ENCODE measurements around the gene HDGFL2.

Gene HDGFL2

DNA sequence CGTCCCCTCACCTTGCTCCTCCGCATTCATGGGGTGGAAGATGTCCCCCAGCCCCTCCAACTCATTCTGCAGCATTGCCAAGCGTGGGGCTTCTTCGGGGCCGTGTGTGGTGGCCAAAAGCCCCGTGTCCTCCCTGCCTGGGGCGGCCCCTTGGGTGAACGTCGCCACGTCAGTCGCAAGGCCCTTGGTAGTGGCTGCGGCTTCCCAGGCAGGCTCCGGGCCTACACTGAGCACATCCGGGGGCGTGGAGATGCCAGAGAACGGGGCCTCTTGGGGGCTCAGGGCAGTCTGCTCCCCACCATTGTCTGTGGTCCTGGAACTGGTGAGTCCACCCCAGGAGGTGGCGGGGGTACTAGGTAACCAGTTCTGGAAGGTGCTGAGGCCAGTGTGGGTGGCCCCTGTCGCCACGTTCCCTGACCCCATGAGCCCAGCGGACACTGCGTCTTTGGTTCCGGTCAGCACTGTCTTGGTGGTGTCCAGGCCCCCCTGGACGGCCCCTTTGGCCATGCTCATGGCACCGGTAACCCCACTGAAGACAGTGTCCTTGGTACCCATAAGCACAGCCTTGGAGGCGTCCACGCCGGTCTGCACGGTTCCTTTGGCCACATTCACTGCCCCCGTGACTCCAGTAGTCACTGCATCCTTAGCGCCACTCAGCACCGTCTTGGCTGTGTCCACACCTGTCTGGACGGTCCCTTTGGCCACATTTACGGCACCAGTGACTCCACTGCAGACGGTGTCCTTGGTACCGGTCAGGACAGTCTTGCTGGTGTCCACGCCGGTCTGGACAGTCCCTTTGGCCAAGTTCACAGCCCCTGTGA lies 38.5 kb downstream of the HDGFL2 start:
- TF ChIP-seq POU2F2 (IDR thresholded peaks at IDR 0.05; ENCODE audit: low read depth, low read length) (no peak), TAF1 (IDR thresholded peaks at IDR 0.05; ENCODE audit: low read depth, low read length) (no peak), POLR2A (IDR thresholded peaks at IDR 0.05; ENCODE audit: low read depth, low read length) (no peak), PAX5 (IDR thresholded peaks at IDR 0.05; ENCODE audit: insufficient read depth, low read length, severe bottlenecking) (no peak), POLR2AphosphoS5 (IDR thresholded peaks at IDR 0.05; ENCODE audit: low read depth, low read length) (no peak), SPI1 (IDR thresholded peaks at IDR 0.05; ENCODE audit: low read depth, low read length) (no peak)
- FAIRE-seq (no peak), DNase-seq (ENCODE audit: insufficient read length, low spot score) (no peak)

DNA sequence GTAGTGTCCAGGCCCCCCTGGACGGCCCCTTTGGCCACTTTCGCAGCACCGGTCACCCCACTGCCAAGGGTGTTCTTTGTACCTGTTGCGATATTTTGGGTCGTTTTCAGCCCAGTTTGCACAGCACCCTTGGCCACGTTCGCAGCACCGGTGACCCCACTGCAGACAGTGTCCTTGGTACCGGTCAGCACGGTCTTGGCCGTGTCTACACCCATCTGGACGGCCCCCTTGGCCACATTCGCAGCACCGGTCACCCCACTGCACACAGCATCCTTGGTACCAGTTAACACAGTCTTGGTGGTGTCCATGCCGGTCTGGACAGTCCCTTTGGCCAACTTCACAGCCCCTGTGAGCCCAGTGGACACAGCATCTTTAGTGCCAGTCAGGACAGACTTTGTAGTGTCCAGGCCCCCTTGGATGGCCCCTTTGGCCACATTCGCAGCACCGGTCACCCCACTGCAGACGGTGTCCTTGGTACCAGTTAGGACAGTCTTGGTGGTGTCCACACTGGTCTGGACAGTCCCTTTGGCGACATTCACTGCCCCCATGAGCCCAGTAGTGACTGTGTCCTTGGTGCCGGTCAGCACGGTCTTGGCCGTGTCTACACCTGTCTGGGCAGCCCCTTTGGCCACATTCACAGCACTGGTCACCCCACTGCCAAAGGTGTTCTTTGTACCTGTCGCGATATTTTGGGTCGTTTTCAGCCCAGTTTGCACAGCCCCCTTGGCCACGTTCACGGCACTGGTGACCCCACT lies 39.4 kb downstream of the HDGFL2 start:
- DNase-seq (ENCODE audit: insufficient read length, low spot score) (no peak), FAIRE-seq (no peak)
- TF ChIP-seq POLR2AphosphoS5 (IDR thresholded peaks at IDR 0.05; ENCODE audit: low read depth, low read length) (no peak), PAX5 (IDR thresholded peaks at IDR 0.05; ENCODE audit: insufficient read depth, low read length, severe bottlenecking) (no peak), POU2F2 (IDR thresholded peaks at IDR 0.05; ENCODE audit: low read depth, low read length) (no peak), POLR2A (IDR thresholded peaks at IDR 0.05; ENCODE audit: low read depth, low read length) (no peak), TAF1 (IDR thresholded peaks at IDR 0.05; ENCODE audit: low read depth, low read length) (no peak), SPI1 (IDR thresholded peaks at IDR 0.05; ENCODE audit: low read depth, low read length) (no peak)

DNA sequence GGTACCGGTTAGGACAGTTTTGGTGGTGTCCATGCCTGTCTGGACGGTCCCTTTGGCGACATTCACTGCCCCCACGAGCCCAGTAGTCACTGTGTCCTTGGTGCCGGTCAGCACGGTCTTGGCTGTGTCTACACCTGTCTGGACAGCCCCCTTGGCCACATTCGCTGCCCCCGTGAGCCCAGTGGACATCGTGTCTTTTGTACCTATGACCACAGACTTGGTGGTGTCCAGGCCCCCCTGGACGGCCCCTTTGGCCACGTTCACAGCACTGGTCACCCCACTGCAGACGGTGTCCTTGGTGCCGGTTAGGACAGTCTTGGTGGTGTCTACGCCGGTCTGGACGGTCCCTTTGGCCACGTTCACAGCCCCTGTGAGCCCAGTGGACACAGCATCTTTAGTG lies 40.0 kb downstream of the HDGFL2 start:
- FAIRE-seq (no peak), DNase-seq (ENCODE audit: insufficient read length, low spot score) (no peak)
- no peak for TF ChIP-seq POU2F2 (IDR thresholded peaks at IDR 0.05; ENCODE audit: low read depth, low read length)
- no peak for TF ChIP-seq PAX5 (IDR thresholded peaks at IDR 0.05; ENCODE audit: insufficient read depth, low read length, severe bottlenecking)
- no peak for TF ChIP-seq TAF1 (IDR thresholded peaks at IDR 0.05; ENCODE audit: low read depth, low read length)
- TF ChIP-seq POLR2AphosphoS5 (IDR thresholded peaks at IDR 0.05; ENCODE audit: low read depth, low read length), result no peak
- no peak for TF ChIP-seq POLR2A (IDR thresholded peaks at IDR 0.05; ENCODE audit: low read depth, low read length)
- no peak for TF ChIP-seq SPI1 (IDR thresholded peaks at IDR 0.05; ENCODE audit: low read depth, low read length)

DNA sequence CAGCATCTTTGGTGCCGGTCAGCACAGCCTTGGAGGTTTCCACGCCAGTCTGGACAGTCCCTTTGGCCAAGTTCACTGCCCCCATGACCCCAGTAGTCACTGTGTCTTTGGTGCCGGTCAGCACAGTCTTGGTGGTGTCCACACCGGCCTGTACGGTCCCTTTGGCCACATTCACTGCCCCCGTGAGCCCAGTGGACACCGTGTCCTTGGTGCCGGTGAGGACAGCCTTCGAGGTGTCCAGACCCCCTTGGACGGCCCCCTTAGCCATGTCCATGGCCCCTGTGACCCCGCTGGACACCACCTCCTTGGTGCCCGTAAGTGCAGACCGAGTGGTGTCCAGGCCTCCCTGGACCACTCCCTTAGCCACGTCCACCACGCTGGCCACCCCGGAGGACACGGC lies 41.2 kb downstream of the HDGFL2 start:
- no peak for TF ChIP-seq SPI1 (IDR thresholded peaks at IDR 0.05; ENCODE audit: low read depth, low read length)
- TF ChIP-seq PAX5 (IDR thresholded peaks at IDR 0.05; ENCODE audit: insufficient read depth, low read length, severe bottlenecking), result no peak
- TF ChIP-seq POLR2A (IDR thresholded peaks at IDR 0.05; ENCODE audit: low read depth, low read length), result no peak
- TF ChIP-seq POLR2AphosphoS5 (IDR thresholded peaks at IDR 0.05; ENCODE audit: low read depth, low read length), result no peak
- no peak for TF ChIP-seq TAF1 (IDR thresholded peaks at IDR 0.05; ENCODE audit: low read depth, low read length)
- FAIRE-seq (no peak), DNase-seq (ENCODE audit: insufficient read length, low spot score) (no peak)

DNA sequence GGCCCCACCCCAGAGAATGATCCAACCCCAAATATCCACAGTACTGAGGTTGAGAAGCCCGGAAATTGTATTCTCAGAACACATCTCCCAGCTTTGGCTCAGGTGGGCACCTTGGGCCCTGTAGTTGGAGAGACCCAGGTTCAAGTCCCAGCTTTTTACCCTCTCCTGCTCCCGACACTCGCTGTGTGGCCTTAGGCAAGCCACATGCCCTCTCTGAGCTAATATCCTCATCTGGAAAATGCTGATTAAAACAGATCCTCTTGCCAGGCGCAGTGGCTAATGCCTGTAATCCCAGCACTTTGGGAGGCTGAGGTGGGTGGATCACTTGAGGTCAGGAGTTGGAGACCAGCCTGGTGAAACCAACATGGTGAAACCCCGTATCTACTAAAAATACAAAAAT lies 43.6 kb downstream of the HDGFL2 start:
- no peak for DNase-seq (ENCODE audit: insufficient read length, low spot score)
- no peak for TF ChIP-seq POLR2AphosphoS5 (IDR thresholded peaks at IDR 0.05; ENCODE audit: low read depth, low read length)
- FAIRE-seq, result no peak

DNA sequence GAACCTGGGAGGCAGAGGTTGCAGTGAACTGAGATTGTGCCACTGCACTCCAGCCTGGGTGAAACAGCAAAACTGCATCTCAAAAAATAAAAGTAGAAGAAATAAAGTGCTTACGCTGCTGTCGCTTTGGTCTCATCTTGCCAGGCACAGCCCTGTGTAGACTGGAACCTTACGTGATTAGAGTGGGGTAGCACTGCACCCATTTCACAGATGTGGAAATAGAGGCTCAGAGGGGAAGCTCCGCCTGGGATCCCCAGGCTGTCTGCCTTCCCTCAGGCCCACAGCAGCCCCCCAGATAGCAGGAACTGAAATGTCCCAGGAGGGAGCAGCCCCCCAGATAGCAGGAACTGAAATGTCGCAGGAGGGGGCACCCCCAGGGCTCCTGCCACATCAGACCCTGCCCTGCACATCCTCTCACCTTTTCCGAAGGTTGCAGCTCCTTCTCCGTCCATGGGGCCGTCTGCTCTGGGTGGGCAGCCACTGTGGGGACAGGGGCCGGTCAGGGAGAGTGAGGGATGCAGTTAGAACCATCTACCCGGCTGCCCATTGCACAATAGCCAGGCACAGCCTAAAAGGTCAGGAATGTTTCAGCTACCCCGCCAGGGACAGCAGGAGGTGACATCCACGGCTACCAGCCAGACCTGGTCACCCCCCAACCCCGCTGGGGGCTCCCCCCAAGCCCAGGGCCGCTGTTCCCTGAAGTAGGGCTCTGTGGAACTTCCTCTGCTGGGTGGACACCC lies 44.3 kb downstream of the HDGFL2 start:
- no peak for TF ChIP-seq PAX5 (IDR thresholded peaks at IDR 0.05; ENCODE audit: insufficient read depth, low read length, severe bottlenecking)
- TF ChIP-seq TAF1 (IDR thresholded peaks at IDR 0.05; ENCODE audit: low read depth, low read length), result no peak
- no peak for TF ChIP-seq POLR2A (IDR thresholded peaks at IDR 0.05; ENCODE audit: low read depth, low read length)
- no peak for TF ChIP-seq POU2F2 (IDR thresholded peaks at IDR 0.05; ENCODE audit: low read depth, low read length)
- TF ChIP-seq SPI1 (IDR thresholded peaks at IDR 0.05; ENCODE audit: low read depth, low read length), result no peak
- TF ChIP-seq POLR2AphosphoS5 (IDR thresholded peaks at IDR 0.05; ENCODE audit: low read depth, low read length), result no peak
- DNase-seq (ENCODE audit: insufficient read length, low spot score) (no peak), FAIRE-seq (no peak)

DNA sequence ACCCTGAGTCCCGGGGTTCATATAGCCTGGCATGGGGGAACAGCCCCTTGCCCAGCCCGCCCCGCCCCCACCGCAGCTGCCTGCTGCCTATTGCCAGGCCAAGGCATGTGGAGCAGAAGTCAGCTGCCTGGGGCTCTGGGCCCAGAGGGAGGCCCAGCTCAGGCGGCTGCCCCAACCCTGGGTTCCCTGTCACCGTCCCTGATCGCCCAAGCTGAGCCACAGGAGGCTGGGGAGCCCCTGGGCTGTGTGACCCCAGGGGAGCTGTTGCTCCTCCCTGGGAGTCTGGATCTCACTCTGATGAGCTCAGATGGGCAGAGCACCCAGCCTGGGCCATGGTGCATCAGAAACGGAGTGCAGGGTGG lies 44.8 kb downstream of the HDGFL2 start:
- TF ChIP-seq POLR2AphosphoS5 (IDR thresholded peaks at IDR 0.05; ENCODE audit: low read depth, low read length) (no peak), POLR2A (IDR thresholded peaks at IDR 0.05; ENCODE audit: low read depth, low read length) (no peak), POU2F2 (IDR thresholded peaks at IDR 0.05; ENCODE audit: low read depth, low read length) (no peak), SPI1 (IDR thresholded peaks at IDR 0.05; ENCODE audit: low read depth, low read length) (no peak), PAX5 (IDR thresholded peaks at IDR 0.05; ENCODE audit: insufficient read depth, low read length, severe bottlenecking) (no peak)

DNA sequence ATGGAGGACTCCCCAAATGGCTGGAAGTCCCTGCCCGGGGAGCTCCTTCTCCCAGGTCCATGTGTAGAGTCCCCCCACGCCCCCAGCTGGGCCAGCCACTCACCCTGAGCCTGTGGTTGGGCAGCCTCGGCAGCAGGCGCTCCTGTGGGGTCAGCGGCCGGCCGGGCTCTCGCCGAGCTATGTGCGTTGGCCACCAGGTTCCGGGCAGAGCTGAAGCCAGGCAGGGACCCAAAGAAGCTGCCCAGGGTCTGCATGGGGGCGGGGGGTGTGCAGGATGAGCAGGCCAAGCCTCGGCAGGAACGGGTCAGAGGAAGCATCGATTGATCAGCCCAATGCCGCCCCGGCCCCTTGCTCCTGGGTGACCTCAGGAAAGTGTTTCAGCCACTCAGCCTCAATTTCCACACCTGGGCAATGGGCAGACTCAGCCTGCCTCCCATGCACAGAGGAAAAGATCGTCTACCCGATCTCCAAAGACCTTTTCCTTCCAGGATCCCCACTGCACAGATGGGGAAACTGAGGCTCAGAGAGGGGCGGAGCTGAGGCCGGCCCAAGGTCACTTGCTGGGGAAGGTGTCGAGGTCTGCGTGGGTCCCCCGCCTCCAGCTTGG lies 45.5 kb downstream of the HDGFL2 start:
- DNase-seq (ENCODE audit: insufficient read length, low spot score) (no peak), FAIRE-seq (no peak)

More for the DNA sequence above, 44.8 kb downstream of the HDGFL2 start:
- DNase-seq (ENCODE audit: insufficient read length, low spot score) (no peak), FAIRE-seq (no peak)

More for the DNA sequence above, 45.5 kb downstream of the HDGFL2 start:
- no peak for TF ChIP-seq SPI1 (IDR thresholded peaks at IDR 0.05; ENCODE audit: low read depth, low read length)
- TF ChIP-seq POLR2AphosphoS5 (IDR thresholded peaks at IDR 0.05; ENCODE audit: low read depth, low read length), result no peak
- no peak for TF ChIP-seq TAF1 (IDR thresholded peaks at IDR 0.05; ENCODE audit: low read depth, low read length)
- TF ChIP-seq PAX5 (IDR thresholded peaks at IDR 0.05; ENCODE audit: insufficient read depth, low read length, severe bottlenecking), result no peak
- TF ChIP-seq POU2F2 (IDR thresholded peaks at IDR 0.05; ENCODE audit: low read depth, low read length), result no peak
- TF ChIP-seq POLR2A (IDR thresholded peaks at IDR 0.05; ENCODE audit: low read depth, low read length), result no peak

Measured in GM12891 (cell line).